GM12878 (cell line): ENCODE measurements around the gene BCAS3. TPM values are rescaled to one million over a fixed set of nuclear protein-coding genes. Genes with fewer than 3 reads are reported as not detected.

Source experiments
- ATAC-seq: fragments of 200-7000 bp; cut with Tn5 transposase; 3 replicates; pipeline ENCODE4 v1.9.1; 2020; ENCODE audit warnings: mild to moderate bottlenecking, moderate library complexity
- BruUV-seq: library from RNA; stranded (reverse); fragments of 400-500 nt; replicated peaks from 2 replicates; lab custom pipeline; 2021; lab: Mats Ljungman, UMichigan
- CTCF ChIA-PET: fragments of 300-600 bp; sonication (Branson Sonifier 250); formaldehyde crosslinking; extraction: SDS; loops from one replicate; lab custom pipeline; 2021; ENCODE audit warnings: inconsistent platforms; lab: Yijun Ruan, JAX
- POLR2A ChIA-PET: fragments of 350-600 bp; formaldehyde crosslinking; extraction: SDS; loops from one replicate; lab custom pipeline; 2021; ENCODE audit warnings: inconsistent platforms; lab: Charles Lee
- RAD21 ChIA-PET: fragments of 300-600 bp; sonication (Branson Sonifier 250); formaldehyde crosslinking; loops from one replicate; lab custom pipeline; 2023; ENCODE audit warnings: antibody characterized with exemption; ENCODE audit not compliant: unreplicated experiment; lab: Charles Lee
- SMC1A ChIA-PET: fragments of 300-600 bp; sonication (Branson Sonifier 250); formaldehyde crosslinking; loops from one replicate; lab custom pipeline; 2023; ENCODE audit not compliant: unreplicated experiment, uncharacterized antibody; lab: Charles Lee
- DNase-seq: peaks from one replicate; pipeline ENCODE4 v3.0.0-alpha.2; 2011; ENCODE audit warnings: low read depth, low spot score
- FAIRE-seq: peaks from 3 replicates; lab custom pipeline; 2011; peaks lifted over from hg19 to GRCh38; lab: Jason Lieb, UNC
- H2AFZ ChIP-seq: 2 replicates; pipeline ENCODE4 v1.6.0; 2011; ENCODE audit warnings: low read depth, low read length, control low read depth; ENCODE audit not compliant: control insufficient read depth
- H3K27ac ChIP-seq: 2 replicates; pipeline ENCODE4 v1.5.1; 2011; ENCODE audit warnings: control low read depth; ENCODE audit not compliant: control insufficient read depth, insufficient read depth
- H3K27me3 ChIP-seq, 2 experiments: replicated peaks in 1 of 2; 2 replicates each; pipeline versions ENCODE4 v1.6.0 to v1.6.1; 2011; ENCODE audit warnings: low read length in 1 of 2; ENCODE audit not compliant: control insufficient read depth in 2 of 2, insufficient read depth in 2 of 2
- H3K36me3 ChIP-seq, 2 experiments: 2 replicates each; pipeline ENCODE4 v1.5.1; 2011; ENCODE audit warnings: low read length in 1 of 2; ENCODE audit not compliant: control insufficient read depth in 2 of 2, insufficient read depth in 2 of 2
- H3K4me1 ChIP-seq: 2 replicates; pipeline ENCODE4 v1.6.1; 2011; ENCODE audit warnings: mild to moderate bottlenecking, low read length, moderate library complexity, mixed read lengths; ENCODE audit not compliant: control insufficient read depth, insufficient read depth
- H3K4me2 ChIP-seq: 2 replicates; pipeline ENCODE4 v1.6.0; 2011; ENCODE audit warnings: control low read depth; ENCODE audit not compliant: control insufficient read depth, insufficient read depth
- H3K4me3 ChIP-seq: fragments of 200-600 bp; sonication (generic); 2 replicates; pipeline ENCODE4 v1.5.1; 2016
- H3K79me2 ChIP-seq: 2 replicates; pipeline ENCODE4 v1.6.0; 2011; ENCODE audit warnings: low read length; ENCODE audit not compliant: control insufficient read depth, insufficient read depth
- H3K9ac ChIP-seq: 2 replicates; pipeline ENCODE4 v1.8.0; 2011; ENCODE audit warnings: low read length, control low read depth, mixed read lengths; ENCODE audit not compliant: control insufficient read depth, insufficient read depth
- H3K9me3 ChIP-seq: replicated peaks from 3 replicates; pipeline ENCODE4 v1.5.1; 2011; ENCODE audit warnings: mild to moderate bottlenecking, low read length; ENCODE audit not compliant: control insufficient read depth, insufficient read depth
- H4K20me1 ChIP-seq: 2 replicates; pipeline ENCODE4 v1.6.0; 2011; ENCODE audit not compliant: control insufficient read depth, insufficient read depth
- CHD4 ChIP-seq: fragments of 200-600 bp; sonication (generic); IDR thresholded peaks from 2 replicates; pipeline ENCODE4 v1.6.1; 2016; ENCODE audit warnings: mild to moderate bottlenecking
- MEF2B ChIP-seq: fragments of 450-650 bp; IDR thresholded peaks from 2 replicates; pipeline ENCODE4 v1.6.1; 2018; ENCODE audit warnings: mild to moderate bottlenecking, moderate library complexity; ENCODE audit not compliant: partially characterized antibody, poor library complexity, severe bottlenecking
- NFXL1 ChIP-seq: fragments of 450-650 bp; IDR thresholded peaks from 2 replicates; pipeline ENCODE4 v1.6.1; 2017; ENCODE audit warnings: antibody characterized with exemption, mild to moderate bottlenecking, borderline replicate concordance
- WGBS: methylation state at CpG from one replicate; pipeline ENCODE4 v1.1.6; 2016; ENCODE audit warnings: low lambda C conversion rate; ENCODE audit not compliant: insufficient replicate concordance, insufficient coverage; ENCODE audit errors: missing lambda C conversion rate; 5-methylcytosine and 5-hydroxymethylcytosine counted together
- in situ Hi-C: fragments of 300-500 bp; cut with MboI; formaldehyde crosslinking; loops from 9 replicates; pipeline ENCODE4 v1.14.3; 2018; ENCODE audit warnings: mixed read lengths
- intact Hi-C: fragments of 100-400 bp; cut with micrococcal nuclease; formaldehyde crosslinking; loops from one replicate; pipeline ENCODE4 v1.14.2; 2022; ENCODE audit not compliant: unreplicated experiment
- polyA plus RNA-seq, 11 experiments: library from polyadenylated mRNA; depleted of rRNA in 4 of 11; unstranded in 6 of 11; stranded (reverse) in 5 of 11; fragments of >200 nt; fragmentation: Nextera tagmentation in 4 of 11; fragmentation: Illumina TruSeq in 1 of 11; extraction: Ambion mirVana in 4 of 11; extraction: Trizol in 1 of 11; gene quantifications; 1 replicate in 1 of 11; 2 replicates in 10 of 11; pipeline versions ENCODE4 v1.2.1 to v1.2.3, GENCODE V29; 2011 to 2016; ENCODE audit warnings: inconsistent platforms in 2 of 11, missing spikeins in 2 of 11, low read depth in 1 of 11
- total RNA-seq, 4 experiments: library from RNA; depleted of rRNA in 3 of 4; stranded (reverse); fragments of >200 nt in 3 of 4; fragmentation: Illumina TruSeq in 1 of 4; extraction: Trizol in 1 of 4; gene quantifications; 2 replicates each; pipeline versions ENCODE4 v1.2.1 to v1.2.3, GENCODE V29; 2013 to 2021
- TF ChIP-seq, protein P1 (sequence below): fragments of 450-650 bp; IDR thresholded peaks from 2 replicates; pipeline ENCODE4 v1.6.1; 2017; ENCODE audit warnings: antibody characterized with exemption, mild to moderate bottlenecking, moderate library complexity
- TF ChIP-seq, protein P2 (sequence below): fragments of 450-650 bp; formaldehyde crosslinking; IDR thresholded peaks from 2 replicates; pipeline ENCODE4 v1.5.0; 2022; ENCODE audit warnings: mild to moderate bottlenecking, missing genetic modification characterization
- TF ChIP-seq, protein P3 (sequence below): IDR thresholded peaks from 2 replicates; pipeline ENCODE4 v1.6.1; 2011; ENCODE audit warnings: low read depth, mild to moderate bottlenecking, low read length, moderate library complexity, borderline replicate concordance; ENCODE audit errors: extremely low read depth

BCAS3 gene
- total and polyA plus RNA-seq, 10 of the 15 experiments (the other 5 are each of a cell fraction or from before 2014, with no cell fraction given) = 2.1 to 11.0 (median 6.6) TPM

DNA sequence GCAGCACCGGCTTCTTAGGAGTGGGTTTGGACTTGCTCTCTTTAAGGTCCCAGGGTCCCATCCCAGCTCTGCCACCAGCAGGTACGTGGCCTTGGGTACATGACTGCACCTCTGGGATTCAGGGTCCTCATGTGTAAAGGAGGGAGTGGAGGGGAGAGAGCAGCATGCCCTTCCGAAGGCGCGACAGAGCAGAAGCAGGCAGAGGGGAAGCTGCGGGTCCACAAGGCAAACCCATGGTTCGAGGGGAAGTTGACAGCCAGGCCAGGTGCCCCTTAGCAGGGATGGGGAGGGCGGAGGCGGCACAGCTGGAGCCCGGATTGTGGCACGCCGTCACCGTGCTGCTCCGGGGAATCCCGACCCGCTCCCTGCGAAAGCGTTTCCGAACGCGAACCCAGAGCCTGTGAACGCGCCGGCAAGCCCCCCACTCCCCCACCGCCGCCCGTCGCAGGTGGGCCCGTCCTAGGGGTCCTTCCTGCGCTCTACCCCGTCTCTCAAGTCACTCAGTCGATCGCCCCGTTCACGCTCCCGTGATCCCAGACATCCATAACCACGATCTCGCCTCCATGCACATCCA lies 717.8 kb downstream of the BCAS3 start:
- H3K4me3 ChIP-seq = no peak overlapping the region
- FAIRE-seq = no peak
- intact Hi-C loops = no loop called here
- H3K4me1 ChIP-seq = no peaks in the 10 kb centered on the region
- no peak overlapping the region for H3K9ac ChIP-seq
- WGBS = 69% methylated on average over 31 of the region's 38 CpGs
- no peaks in the 10 kb centered on the region; a peak in 1 of 4 replicates for H3K36me3 ChIP-seq
- no peak overlapping the region for H2AFZ ChIP-seq
- TF ChIP-seq MEF2B (no peak), NFXL1 (peak; percentile 56; the same call in 1 of the 2 replicates)
- TF ChIP-seq, all 136 proteins: peak for 1
- BruUV-seq = no TSS peak
- no peak for DNase-seq
- peaks cover 6 to 17% of the 10 kb centered on the region in 2 experiments for H3K27me3 ChIP-seq
- ChIA-PET SMC1A (no interaction called here), RAD21 (no interaction called here), POLR2A (no interaction called here), CTCF (no interaction called here)
- no peak overlapping the region for H3K4me2 ChIP-seq
- H4K20me1 ChIP-seq = no peaks in the 10 kb centered on the region
- no peaks in the 10 kb centered on the region for H3K79me2 ChIP-seq
- in situ Hi-C loops = no loop called here
- H3K27ac ChIP-seq = no peak overlapping the region
- H3K9me3 ChIP-seq = no peaks in the 10 kb centered on the region; the same call in 2 of the 3 replicates
- ATAC-seq = no peak

DNA sequence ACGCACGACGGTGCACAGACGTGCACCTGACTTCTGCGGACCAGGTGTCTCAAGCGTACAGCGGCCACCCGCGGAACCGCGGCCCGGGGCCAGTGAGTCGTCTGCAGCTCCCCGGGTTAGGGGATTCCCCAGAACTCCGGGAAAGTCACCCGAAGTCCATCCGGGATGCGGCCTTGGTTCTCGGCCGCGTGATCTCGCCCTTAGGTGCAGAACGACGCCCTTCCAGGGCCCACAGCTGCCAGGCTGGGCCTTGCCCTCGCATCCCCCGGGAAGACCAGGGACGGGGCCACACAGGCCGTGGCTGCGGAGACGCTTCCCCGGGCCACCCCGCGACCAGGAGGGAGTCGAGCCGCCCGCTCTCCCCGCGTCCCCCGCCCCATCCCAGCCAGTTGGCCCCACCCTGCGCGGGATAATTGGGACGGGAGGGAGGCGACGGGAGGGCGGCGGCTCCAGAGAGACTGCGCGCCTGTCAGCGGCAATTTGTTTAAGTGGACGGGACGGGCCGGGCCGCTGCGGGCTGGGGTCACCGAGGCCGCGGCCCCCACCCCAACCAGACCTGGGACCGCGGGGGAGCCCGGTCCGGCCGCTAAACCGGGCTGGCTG lies 718.4 kb downstream of the BCAS3 start:
- ChIA-PET POLR2A (no interaction called here), RAD21 (no interaction called here), SMC1A (no interaction called here), CTCF (interaction anchor here (0.5 kb wide), 1 partner anchor 983 kb away, joined by 3 read pairs; no protein-coding TSS in a partner anchor)
- Histone ChIP-seq H3K9ac (no peak overlapping the region), H3K79me2 (no peaks in the 10 kb centered on the region), H4K20me1 (no peaks in the 10 kb centered on the region), H3K4me1 (no peaks in the 10 kb centered on the region), H2AFZ (no peak overlapping the region), H3K27me3 (peaks cover 8 to 21% of the 10 kb centered on the region in 2 experiments), H3K4me2 (no peak overlapping the region), H3K4me3 (no peak overlapping the region), H3K9me3 (no peaks in the 10 kb centered on the region; the same call in 2 of the 3 replicates), H3K27ac (no peak overlapping the region), H3K36me3 (no peaks in the 10 kb centered on the region; a peak in 1 of 4 replicates)
- intact Hi-C loops (no loop called here), in situ Hi-C loops (no loop called here)
- DNase-seq (no peak), ATAC-seq (no peak), FAIRE-seq (no peak)
- 51% methylated on average over 49 of the region's 63 CpGs for WGBS
- no TSS peak for BruUV-seq
- TF ChIP-seq NFXL1 (peak; percentile 39; the same call in 1 of the 2 replicates), CHD4 (no peak)
- TF ChIP-seq, protein P1, sequence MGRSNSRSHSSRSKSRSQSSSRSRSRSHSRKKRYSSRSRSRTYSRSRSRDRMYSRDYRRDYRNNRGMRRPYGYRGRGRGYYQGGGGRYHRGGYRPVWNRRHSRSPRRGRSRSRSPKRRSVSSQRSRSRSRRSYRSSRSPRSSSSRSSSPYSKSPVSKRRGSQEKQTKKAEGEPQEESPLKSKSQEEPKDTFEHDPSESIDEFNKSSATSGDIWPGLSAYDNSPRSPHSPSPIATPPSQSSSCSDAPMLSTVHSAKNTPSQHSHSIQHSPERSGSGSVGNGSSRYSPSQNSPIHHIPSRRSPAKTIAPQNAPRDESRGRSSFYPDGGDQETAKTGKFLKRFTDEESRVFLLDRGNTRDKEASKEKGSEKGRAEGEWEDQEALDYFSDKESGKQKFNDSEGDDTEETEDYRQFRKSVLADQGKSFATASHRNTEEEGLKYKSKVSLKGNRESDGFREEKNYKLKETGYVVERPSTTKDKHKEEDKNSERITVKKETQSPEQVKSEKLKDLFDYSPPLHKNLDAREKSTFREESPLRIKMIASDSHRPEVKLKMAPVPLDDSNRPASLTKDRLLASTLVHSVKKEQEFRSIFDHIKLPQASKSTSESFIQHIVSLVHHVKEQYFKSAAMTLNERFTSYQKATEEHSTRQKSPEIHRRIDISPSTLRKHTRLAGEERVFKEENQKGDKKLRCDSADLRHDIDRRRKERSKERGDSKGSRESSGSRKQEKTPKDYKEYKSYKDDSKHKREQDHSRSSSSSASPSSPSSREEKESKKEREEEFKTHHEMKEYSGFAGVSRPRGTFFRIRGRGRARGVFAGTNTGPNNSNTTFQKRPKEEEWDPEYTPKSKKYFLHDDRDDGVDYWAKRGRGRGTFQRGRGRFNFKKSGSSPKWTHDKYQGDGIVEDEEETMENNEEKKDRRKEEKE = no peak
- TF ChIP-seq, protein P2, sequence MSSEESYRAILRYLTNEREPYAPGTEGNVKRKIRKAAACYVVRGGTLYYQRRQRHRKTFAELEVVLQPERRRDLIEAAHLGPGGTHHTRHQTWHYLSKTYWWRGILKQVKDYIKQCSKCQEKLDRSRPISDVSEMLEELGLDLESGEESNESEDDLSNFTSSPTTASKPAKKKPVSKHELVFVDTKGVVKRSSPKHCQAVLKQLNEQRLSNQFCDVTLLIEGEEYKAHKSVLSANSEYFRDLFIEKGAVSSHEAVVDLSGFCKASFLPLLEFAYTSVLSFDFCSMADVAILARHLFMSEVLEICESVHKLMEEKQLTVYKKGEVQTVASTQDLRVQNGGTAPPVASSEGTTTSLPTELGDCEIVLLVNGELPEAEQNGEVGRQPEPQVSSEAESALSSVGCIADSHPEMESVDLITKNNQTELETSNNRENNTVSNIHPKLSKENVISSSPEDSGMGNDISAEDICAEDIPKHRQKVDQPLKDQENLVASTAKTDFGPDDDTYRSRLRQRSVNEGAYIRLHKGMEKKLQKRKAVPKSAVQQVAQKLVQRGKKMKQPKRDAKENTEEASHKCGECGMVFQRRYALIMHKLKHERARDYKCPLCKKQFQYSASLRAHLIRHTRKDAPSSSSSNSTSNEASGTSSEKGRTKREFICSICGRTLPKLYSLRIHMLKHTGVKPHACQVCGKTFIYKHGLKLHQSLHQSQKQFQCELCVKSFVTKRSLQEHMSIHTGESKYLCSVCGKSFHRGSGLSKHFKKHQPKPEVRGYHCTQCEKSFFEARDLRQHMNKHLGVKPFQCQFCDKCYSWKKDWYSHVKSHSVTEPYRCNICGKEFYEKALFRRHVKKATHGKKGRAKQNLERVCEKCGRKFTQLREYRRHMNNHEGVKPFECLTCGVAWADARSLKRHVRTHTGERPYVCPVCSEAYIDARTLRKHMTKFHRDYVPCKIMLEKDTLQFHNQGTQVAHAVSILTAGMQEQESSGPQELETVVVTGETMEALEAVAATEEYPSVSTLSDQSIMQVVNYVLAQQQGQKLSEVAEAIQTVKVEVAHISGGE = no peak
- TF ChIP-seq, protein P3, sequence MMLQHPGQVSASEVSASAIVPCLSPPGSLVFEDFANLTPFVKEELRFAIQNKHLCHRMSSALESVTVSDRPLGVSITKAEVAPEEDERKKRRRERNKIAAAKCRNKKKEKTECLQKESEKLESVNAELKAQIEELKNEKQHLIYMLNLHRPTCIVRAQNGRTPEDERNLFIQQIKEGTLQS = no peak
